SK-N-SH (cell line): Measurements from ENCODE around the gene CDH16. TPM values are rescaled to one million over a fixed set of nuclear protein-coding genes. Genes with fewer than 3 reads are reported as not detected.
"Not testable (repeated sequence)": the region's sequence is repeated elsewhere in the genome, so short reads cannot be mapped to it uniquely, and the experiment has no call there.

Experiments
- CTCF ChIA-PET: fragments of 300-600, 350-600 bp; formaldehyde crosslinking; extraction: SDS; loops from one replicate; lab custom pipeline; 2021; lab: Yijun Ruan, JAX
- POLR2A ChIA-PET: fragments of 350-600 bp; sonication (Branson Sonifier 250); formaldehyde crosslinking; extraction: SDS; loops from one replicate; lab custom pipeline; 2020; ENCODE audit warnings: antibody characterized with exemption, inconsistent platforms; lab: Yijun Ruan, JAX
- DNase-seq: peaks from one replicate; pipeline ENCODE4 v3.0.0; 2012
- H2AFZ ChIP-seq: fragments of 200-600 bp; sonication (generic); 2 replicates; pipeline ENCODE4 v1.8.1; 2016; ENCODE audit warnings: antibody characterized with exemption, mild to moderate bottlenecking, low read depth
- H3F3A ChIP-seq: fragments of 200-600 bp; sonication (generic); replicated peaks from 2 replicates; pipeline ENCODE3; 2016; ENCODE audit warnings: antibody characterized with exemption, mild to moderate bottlenecking; ENCODE audit not compliant: insufficient read depth
- H3K27ac ChIP-seq, 2 experiments: fragments of 200-500 bp in 1 of 2; fragments of 200-600 bp in 1 of 2; sonication (Bioruptor generic) in 1 of 2; sonication (generic), shearing (Covaris generic) in 1 of 2; 2 replicates each; pipeline versions ENCODE4 v1.5.1 to v1.6.1; 2014 to 2016; ENCODE audit warnings: low read depth in 2 of 2, inconsistent platforms in 1 of 2, low read length in 1 of 2, mild to moderate bottlenecking in 1 of 2, mixed read lengths in 1 of 2
- H3K27me3 ChIP-seq: fragments of 200-600 bp; sonication (generic), shearing (Covaris generic); 2 replicates; pipeline ENCODE4 v1.6.1; 2016; ENCODE audit warnings: mixed run types; ENCODE audit not compliant: insufficient read depth
- H3K36me3 ChIP-seq, 2 experiments: fragments of 200-500 bp in 1 of 2; fragments of 200-600 bp in 1 of 2; sonication (Bioruptor generic) in 1 of 2; sonication (generic) in 1 of 2; replicated peaks in 1 of 2; 2 replicates each; pipeline versions ENCODE3 to v1.5.1; 2014 to 2016; ENCODE audit warnings: low read length in 1 of 2, mild to moderate bottlenecking in 1 of 2; ENCODE audit not compliant: insufficient read depth in 2 of 2, control insufficient read depth in 1 of 2
- H3K4me1 ChIP-seq, 2 experiments: fragments of 200-500 bp in 1 of 2; fragments of 200-600 bp in 1 of 2; sonication (Bioruptor generic) in 1 of 2; sonication (generic), shearing (Covaris generic) in 1 of 2; 2 replicates each; pipeline versions ENCODE4 v1.5.1 to v1.6.1; 2014 to 2016; ENCODE audit warnings: low read depth in 1 of 2, low read length in 1 of 2, mixed run types in 1 of 2; ENCODE audit not compliant: insufficient read depth in 2 of 2, control insufficient read depth in 1 of 2
- H3K4me2 ChIP-seq: fragments of 200-600 bp; sonication (generic), shearing (Covaris generic); 2 replicates; pipeline ENCODE4 v1.6.1; 2017; ENCODE audit warnings: mixed run types
- H3K4me3 ChIP-seq, 2 experiments: fragments of 200-500 bp in 1 of 2; fragments of 200-600 bp in 1 of 2; sonication (Bioruptor generic) in 1 of 2; sonication (generic), shearing (Covaris generic) in 1 of 2; 2 replicates each; pipeline versions ENCODE4 v1.5.1 to v1.8.1; 2014 to 2016; ENCODE audit warnings: low read depth in 2 of 2, inconsistent platforms in 1 of 2, low read length in 1 of 2, mild to moderate bottlenecking in 1 of 2, mixed read lengths in 1 of 2, moderate library complexity in 1 of 2
- H3K79me2 ChIP-seq: fragments of 200-600 bp; sonication (generic); 2 replicates; pipeline ENCODE4 v1.8.1; 2017; ENCODE audit warnings: mild to moderate bottlenecking; ENCODE audit not compliant: insufficient read depth
- H3K9ac ChIP-seq: fragments of 200-600 bp; sonication (generic); 2 replicates; pipeline ENCODE4 v1.6.1; 2017; ENCODE audit warnings: mixed run types
- H3K9me2 ChIP-seq: fragments of 200-600 bp; sonication (generic); 2 replicates; pipeline ENCODE4 v1.6.1; 2017; ENCODE audit warnings: mixed run types
- H3K9me3 ChIP-seq: fragments of 200-600 bp; sonication (generic); 2 replicates; pipeline ENCODE4 v1.6.1; 2017; ENCODE audit warnings: mixed run types, mild to moderate bottlenecking, moderate library complexity
- H4K20me1 ChIP-seq: fragments of 200-600 bp; sonication (generic); 2 replicates; pipeline ENCODE4 v1.6.1; 2017; ENCODE audit warnings: mild to moderate bottlenecking, mixed run types; ENCODE audit not compliant: insufficient read depth
- CHD2 ChIP-seq: fragments of 150-350 bp; IDR thresholded peaks from 2 replicates; pipeline ENCODE4 v1.6.1; 2018; ENCODE audit warnings: low read length; ENCODE audit not compliant: partially characterized antibody
- EP300 ChIP-seq, 2 experiments: IDR thresholded peaks; 2 replicates each; pipeline versions ENCODE4 v1.4.0 to v1.6.1; 2012; ENCODE audit warnings: borderline replicate concordance in 1 of 2, low read depth in 1 of 2, low read length in 1 of 2
- FOXJ3 ChIP-seq: sonication (generic); formaldehyde crosslinking; IDR thresholded peaks from 2 replicates; pipeline ENCODE4 v1.5.1; 2020; ENCODE audit warnings: mild to moderate bottlenecking, missing genetic modification reagents
- IRF3 ChIP-seq: fragments of 150-350 bp; IDR thresholded peaks from 2 replicates; pipeline ENCODE4 v1.6.1; 2016; ENCODE audit warnings: mild to moderate bottlenecking, low read depth, low read length
- NFIC ChIP-seq: IDR thresholded peaks from 2 replicates; pipeline ENCODE4 v1.4.0; 2012; ENCODE audit warnings: borderline replicate concordance
- NRF1 ChIP-seq: IDR thresholded peaks from 2 replicates; pipeline ENCODE4 v1.6.1; 2012; ENCODE audit warnings: low read depth, mild to moderate bottlenecking, low read length
- POLR2AphosphoS5 ChIP-seq: IDR thresholded peaks from 2 replicates; pipeline ENCODE4 v1.6.1; 2012; ENCODE audit warnings: low read depth, low read length
- RAD21 ChIP-seq: IDR thresholded peaks from 2 replicates; pipeline ENCODE4 v1.6.1; 2012; ENCODE audit warnings: mild to moderate bottlenecking, low read length
- RCOR1 ChIP-seq: fragments of 150-350 bp; IDR thresholded peaks from 2 replicates; pipeline ENCODE4 v1.6.1; 2017; ENCODE audit warnings: antibody characterized with exemption, low read length
- RXRA ChIP-seq: IDR thresholded peaks from 2 replicates; pipeline ENCODE4 v1.4.0; 2012; ENCODE audit warnings: low read depth, mild to moderate bottlenecking, borderline replicate concordance
- SMC3 ChIP-seq: IDR thresholded peaks from 2 replicates; pipeline ENCODE4 v1.6.1; 2012; ENCODE audit warnings: low read depth, low read length, improper control_type of control experiment
- TEAD4 ChIP-seq: IDR thresholded peaks from 2 replicates; pipeline ENCODE4 v1.4.0; 2012; ENCODE audit warnings: mild to moderate bottlenecking, borderline replicate concordance; ENCODE audit not compliant: insufficient read depth
- ZBTB33 ChIP-seq: IDR thresholded peaks from 2 replicates; pipeline ENCODE4 v1.4.0; 2012; ENCODE audit warnings: low read depth, borderline replicate concordance
- WGBS: methylation state at CpG from one replicate; pipeline ENCODE4 v1.1.6; 2017; ENCODE audit warnings: low lambda C conversion rate; 5-methylcytosine and 5-hydroxymethylcytosine counted together
- polyA plus RNA-seq, 3 experiments: library from polyadenylated mRNA; depleted of rRNA; stranded (reverse); fragments of >200 nt; gene quantifications; 2 replicates each; pipeline ENCODE4 v1.2.3, GENCODE V29; 2012

The CDH16 gene
- polyA plus RNA-seq, 1 of the 3 experiments (the other 2 are of a cell fraction), result not detected

- H3K4me1 ChIP-seq, result peaks cover 0 to 16% of the 10 kb centered on the region in 2 experiments; a peak in 1 of 4 replicates
- H3K27ac ChIP-seq, result no peak overlapping the region
- TF ChIP-seq TEAD4, result no peak
- no peak for TF ChIP-seq POLR2AphosphoS5
- no peak for TF ChIP-seq EP300 (IDR thresholded peaks at IDR 0.05; ENCODE audit: borderline replicate concordance in 1 of 2, low read depth in 1 of 2, low read length in 1 of 2)
- TF ChIP-seq ZBTB33, result no peak
- no peak for TF ChIP-seq CHD2
- no peak for TF ChIP-seq RCOR1
- no peak for TF ChIP-seq IRF3
- TF ChIP-seq FOXJ3 (CRISPR knock-in tag), result no peak
- no peak for TF ChIP-seq RXRA
- no peak for TF ChIP-seq RAD21
- no peak for TF ChIP-seq SMC3
- no peaks in the 10 kb centered on the region for H3F3A ChIP-seq
- WGBS, result 78% methylated on average over 5 of the region's 5 CpGs
- DNase-seq, result no peak
- no peak overlapping the region for H3K4me2 ChIP-seq
- H2AFZ ChIP-seq, result no peak overlapping the region
- no peaks in the 10 kb centered on the region for H3K27me3 ChIP-seq
- no peaks in the 10 kb centered on the region for H3K79me2 ChIP-seq
- POLR2A ChIA-PET, result interaction anchor here (0.8 kb wide), 1 partner anchor 70 kb away, joined by 3 read pairs; no protein-coding TSS in a partner anchor
- no peaks in the 10 kb centered on the region for H4K20me1 ChIP-seq
- no peaks in the 10 kb centered on the region for H3K36me3 ChIP-seq
- no peaks in the 10 kb centered on the region for H3K9me2 ChIP-seq
- H3K9ac ChIP-seq, result no peak overlapping the region
- no peak overlapping the region for H3K4me3 ChIP-seq
- no peaks in the 10 kb centered on the region for H3K9me3 ChIP-seq
- CTCF ChIA-PET, result interaction anchor here (1.1 to 11.9 kb wide), 10 partner anchors 7 to 233 kb away, joined by 3 to 82 read pairs (median 6); partner anchors contain the start of gene B3GNT9
These were observed 41.0 kb upstream of the CDH16 start for GRCh38 chr16:66959704-66960161.

- peaks cover 0 to 12% of the 10 kb centered on the region in 2 experiments; a peak in 1 of 4 replicates for H3K4me1 ChIP-seq
- no peak overlapping the region for H2AFZ ChIP-seq
- H3K27ac ChIP-seq, result no peak overlapping the region
- H3K4me2 ChIP-seq, result no peak overlapping the region
- no peaks in the 10 kb centered on the region for H3F3A ChIP-seq
- no peaks in the 10 kb centered on the region for H4K20me1 ChIP-seq
- ChIA-PET CTCF (interaction anchor here (0.7 to 11.9 kb wide), 12 partner anchors 11 to 234 kb away, joined by 3 to 82 read pairs (median 4); partner anchors contain the start of gene B3GNT9), POLR2A (interaction anchor here (0.8 kb wide), 1 partner anchor 71 kb away, joined by 3 read pairs; no protein-coding TSS in a partner anchor)
- H3K27me3 ChIP-seq, result no peaks in the 10 kb centered on the region
- no peaks in the 10 kb centered on the region for H3K9me2 ChIP-seq
- WGBS, result 48% methylated on average over 5 of the region's 7 CpGs
- no peak for TF ChIP-seq NFIC
- no peak for TF ChIP-seq RCOR1
- TF ChIP-seq FOXJ3 (CRISPR knock-in tag), result no peak
- no peak for TF ChIP-seq NRF1
- no peak overlapping the region for H3K4me3 ChIP-seq
- H3K79me2 ChIP-seq, result no peaks in the 10 kb centered on the region
- no peak for DNase-seq
- no peak overlapping the region for H3K9ac ChIP-seq
- no peaks in the 10 kb centered on the region for H3K36me3 ChIP-seq
- H3K9me3 ChIP-seq, result no peaks in the 10 kb centered on the region
These were observed 40.4 kb upstream of the CDH16 start for GRCh38 chr16:66958857-66959703.

GRCh38 chr16:66956154-66956457, 37.4 kb upstream of the CDH16 start:
- H3K4me3 ChIP-seq, H3K9me2 ChIP-seq, H3K36me3 ChIP-seq, H3K79me2 ChIP-seq, POLR2A ChIA-PET, H3K4me2 ChIP-seq, DNase-seq, H2AFZ ChIP-seq, H3K9ac ChIP-seq, H3K27me3 ChIP-seq, H3K4me1 ChIP-seq, H3K9me3 ChIP-seq, H4K20me1 ChIP-seq, H3K27ac ChIP-seq, H3F3A ChIP-seq: not testable (repeated sequence)
- 82% methylated on average over 1 of the region's 1 CpG for WGBS
- CTCF ChIA-PET, result interaction anchor here (11.9 kb wide), 1 partner anchor 198 kb away, joined by 82 read pairs; no protein-coding TSS in a partner anchor
